ENCODE measurements around the gene LMTK3.

The LMTK3 gene

DNA sequence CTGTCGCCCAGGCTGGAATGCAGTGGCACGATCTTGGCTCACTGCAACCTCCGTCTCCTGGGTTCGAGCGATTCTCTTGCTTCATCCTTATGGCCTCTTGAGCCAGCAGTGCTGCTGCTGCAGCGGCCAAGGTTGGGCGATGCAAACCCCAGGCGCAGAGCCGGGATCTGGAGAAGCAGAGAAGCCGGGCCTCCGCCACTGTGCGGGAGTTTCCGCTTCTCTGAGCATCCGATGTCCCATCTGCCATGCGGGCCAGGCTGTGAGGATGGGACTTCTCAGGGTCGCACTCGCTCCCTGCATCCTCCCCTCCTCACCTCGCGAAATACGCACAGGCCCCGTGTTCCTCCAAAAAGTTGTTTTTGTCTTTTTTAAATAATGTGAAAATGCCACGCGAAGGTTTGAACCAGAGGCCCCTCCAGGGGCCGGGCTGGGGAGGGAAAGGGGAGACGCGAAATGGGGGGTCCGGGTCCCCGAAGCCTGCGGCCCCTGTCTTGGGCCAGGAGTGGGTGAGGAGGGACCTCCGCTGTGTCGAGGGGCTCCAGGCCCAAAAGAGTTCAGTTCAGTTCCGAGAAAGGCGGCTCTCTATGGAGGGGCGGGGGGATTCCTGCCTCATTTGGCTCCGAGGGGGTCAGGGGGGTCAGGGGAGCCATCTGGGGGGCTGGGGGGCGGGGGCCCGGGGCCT lies 26.6 kb downstream of the LMTK3 start:
- no peak for DNase-seq

DNA sequence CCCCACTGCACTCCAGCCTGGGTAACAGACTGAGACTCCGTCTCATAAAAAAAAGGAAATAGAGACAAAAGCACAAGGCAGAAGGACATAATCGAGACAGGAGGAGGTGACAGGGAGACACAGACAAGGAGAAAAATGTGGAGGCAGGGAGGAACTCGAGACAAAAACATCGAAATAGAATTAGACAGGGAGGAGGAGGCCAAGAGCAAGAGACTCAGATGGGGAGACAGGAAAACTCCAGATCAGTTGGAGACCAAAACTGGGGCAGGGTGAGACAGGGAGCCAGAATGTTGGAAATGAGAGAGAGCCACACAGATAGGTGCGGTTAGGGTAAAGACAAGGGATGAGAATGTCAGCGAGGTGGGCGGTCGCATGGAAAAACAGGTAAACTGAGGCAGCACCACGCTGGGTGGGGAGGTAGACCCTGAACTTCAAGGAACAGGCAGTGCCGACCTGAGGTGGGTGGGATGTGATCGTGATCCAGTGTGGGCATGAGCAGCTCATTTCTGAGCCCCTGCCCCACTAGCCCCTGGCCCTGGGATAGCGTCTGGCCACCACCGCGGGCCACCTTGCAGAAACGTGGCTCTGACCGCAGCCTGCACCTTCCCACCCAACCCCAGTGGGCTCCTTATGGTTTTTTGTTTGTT lies 27.3 kb downstream of the LMTK3 start:
- DNase-seq: no peak

DNA sequence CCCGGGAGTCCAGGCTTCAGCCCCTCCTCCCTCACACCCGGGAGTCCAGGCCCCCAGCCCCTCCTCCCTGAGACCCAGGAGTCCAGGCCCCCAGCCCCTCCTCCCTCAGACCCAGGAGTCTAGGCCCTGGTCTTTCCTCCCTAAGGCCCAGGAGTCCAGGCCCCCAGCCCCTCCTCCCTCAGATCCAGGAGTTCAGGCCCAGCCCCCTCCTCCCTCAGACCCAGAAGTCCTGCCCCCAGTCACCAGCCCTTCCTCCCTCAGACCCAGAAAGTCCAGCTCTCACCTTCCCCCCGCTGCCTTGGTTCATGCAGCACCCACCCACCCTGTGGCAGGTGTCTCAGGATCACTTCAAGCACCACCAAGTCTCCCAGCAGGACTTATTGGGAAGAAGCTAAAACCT lies 28.3 kb downstream of the LMTK3 start:
- no peak for DNase-seq

DNA sequence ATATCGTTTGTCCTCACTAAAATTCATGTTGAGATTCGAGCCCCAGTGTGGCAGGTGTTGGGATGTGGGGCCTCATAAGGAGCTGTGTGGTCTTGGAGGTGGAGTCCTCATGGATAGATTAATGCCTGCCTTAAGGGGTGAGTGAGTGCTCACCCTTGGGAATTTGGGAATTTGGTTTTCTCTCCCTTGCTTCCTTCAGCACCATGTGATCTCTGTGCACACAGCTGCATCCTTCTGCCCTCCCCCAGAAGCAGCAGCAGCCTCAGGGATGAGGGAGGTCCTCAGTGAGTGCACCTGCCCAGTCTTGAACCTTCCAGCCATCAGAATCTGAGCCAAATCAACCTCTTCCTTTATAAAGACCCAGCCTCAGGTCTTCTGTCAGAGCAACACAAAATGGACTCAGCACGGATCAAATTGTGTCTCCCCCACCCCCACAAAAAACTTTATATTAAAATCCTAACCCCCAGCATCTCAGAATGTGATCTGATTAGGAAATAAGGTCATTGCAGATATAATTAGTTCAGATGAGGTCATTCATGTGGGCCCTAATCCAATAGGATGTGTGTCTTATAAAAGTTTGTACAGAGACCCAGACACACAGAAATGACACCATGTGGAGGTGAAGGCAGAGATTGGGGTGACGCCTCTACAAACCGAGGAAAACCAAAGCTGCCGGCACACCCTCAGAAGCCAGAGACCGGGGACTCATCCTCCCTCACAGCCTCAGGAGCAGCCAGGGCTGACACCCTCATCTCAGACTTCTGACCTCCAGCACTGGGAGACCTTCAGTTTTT lies 29.6 kb downstream of the LMTK3 start:
- DNase-seq: no peak

DNA sequence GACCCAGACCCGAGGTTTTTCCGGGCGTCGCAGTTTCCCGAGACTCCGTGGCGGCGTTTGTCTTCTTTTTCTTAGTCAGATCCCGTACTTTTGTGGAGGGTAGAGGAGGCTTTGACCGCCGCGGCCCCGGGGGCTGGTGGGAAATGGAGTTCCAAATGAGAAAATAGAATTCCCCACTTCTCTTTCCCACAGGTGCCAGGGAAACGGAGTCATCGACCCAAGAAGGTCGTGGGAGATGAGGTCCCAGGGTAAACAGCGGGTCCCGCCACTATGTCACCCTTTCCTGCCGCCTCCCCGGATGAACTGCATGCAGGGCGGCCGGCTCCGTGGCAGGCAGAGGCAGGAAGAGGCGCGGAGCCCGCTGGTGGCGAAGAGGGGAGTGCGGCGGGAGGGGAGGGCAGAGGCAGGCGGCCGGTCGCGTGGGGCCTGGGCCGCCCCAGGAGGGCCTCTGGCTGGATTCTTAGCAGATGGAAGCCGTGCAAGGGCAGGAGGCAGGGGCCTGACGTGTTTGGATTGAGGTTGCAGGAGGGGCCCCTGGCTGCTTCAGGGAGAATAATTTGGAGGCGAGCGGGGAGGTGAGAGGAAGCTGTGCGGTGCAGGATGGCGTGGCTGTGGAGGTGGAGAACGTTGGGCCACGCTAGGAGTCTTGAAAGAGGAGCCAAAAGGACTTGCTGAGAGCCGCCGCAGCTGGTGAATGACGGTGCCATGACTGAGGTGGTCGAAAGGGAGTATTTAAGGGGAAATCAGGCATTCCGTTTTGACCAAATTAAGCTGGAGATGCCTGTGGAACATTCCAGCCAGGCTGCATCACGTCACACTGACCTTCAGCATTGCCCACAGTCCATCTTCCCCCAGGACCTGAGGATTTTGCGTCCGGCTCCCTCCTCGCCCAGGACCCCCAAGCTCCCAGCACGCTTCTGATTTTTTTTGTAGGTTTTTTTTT lies 30.8 kb downstream of the LMTK3 start:
- DNase-seq: peak; percentile 60

DNA sequence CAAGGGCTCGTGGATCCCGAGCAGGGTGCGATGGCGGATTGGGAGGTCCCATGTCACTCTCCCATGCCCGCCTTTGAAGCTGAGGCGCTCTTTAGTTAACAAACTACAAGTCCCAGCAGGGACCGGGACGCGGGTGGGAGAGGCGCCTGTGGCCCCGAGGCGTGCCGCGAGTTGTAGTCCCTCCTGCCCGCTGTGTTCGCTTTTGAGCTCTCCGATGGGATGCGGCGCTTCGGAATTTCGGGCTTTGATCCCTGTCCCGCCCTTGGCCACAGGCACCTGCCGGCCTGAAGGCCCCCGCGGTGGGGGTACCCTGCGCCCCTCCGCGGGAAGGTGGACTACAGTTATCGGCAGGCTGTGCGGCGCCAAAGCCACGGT lies 31.5 kb downstream of the LMTK3 start:
- DNase-seq: no peak

DNA sequence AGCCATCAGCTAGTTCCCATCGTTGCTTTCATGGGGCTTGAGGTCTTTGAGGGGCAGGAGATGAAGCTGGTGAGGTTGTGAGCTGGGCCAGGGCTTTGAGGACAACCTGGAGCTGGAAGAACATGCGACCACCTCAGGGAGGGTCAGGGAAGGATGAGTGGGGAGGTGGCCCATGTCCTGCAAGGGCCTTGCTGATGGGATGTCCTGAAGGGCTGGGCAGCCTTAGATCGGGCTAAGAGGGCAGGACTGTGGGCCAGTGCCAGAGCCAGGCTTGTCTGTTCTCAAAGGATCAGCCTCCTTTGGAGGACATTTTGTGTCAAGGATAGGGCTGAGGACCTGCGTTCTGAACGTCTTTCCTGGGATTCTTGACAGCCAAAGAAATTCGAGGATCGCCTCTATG lies 31.9 kb downstream of the LMTK3 start:
- DNase-seq: no peak

DNA sequence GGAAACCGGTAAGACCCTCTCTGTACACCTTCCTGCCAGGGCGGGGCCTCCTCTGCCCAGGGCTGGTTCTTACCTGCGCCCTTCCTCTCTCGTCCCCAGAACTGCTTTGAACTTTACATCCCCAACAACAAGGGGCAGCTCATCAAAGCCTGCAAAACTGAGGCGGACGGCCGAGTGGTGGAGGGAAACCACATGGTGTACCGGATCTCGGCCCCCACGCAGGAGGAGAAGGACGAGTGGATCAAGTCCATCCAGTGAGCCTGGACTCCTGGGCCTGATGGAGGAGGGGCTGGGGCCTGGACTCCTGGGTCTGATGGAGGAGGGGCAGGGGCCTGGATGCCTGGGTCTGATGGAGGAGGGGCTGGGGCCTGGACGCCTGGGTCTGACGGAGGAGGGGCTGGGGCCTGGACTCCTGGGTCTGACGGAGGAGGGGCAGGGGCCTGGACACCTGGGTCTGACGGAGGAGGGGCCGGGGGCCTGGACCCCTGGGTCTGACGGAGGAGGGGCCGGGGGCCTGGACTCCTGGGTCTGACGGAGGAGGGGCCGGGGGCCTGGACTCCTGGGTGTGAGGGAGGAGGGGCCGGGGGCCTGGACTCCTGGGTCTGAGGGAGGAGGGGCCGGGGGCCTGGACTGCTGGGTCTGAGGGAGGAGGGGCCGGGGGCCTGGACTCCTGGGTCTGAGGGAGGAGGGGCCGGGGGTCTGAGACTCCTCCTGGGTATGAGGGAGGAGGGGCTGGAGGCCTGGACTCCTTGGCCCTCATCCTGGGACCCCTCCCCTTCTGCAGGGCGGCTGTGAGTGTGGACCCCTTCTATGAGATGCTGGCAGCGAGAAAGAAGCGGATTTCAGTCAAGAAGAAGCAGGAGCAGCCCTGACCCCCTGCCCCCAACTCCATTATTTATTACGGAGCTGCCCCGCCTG lies 33.0 kb downstream of the LMTK3 start:
- DNase-seq: no peak

DNA sequence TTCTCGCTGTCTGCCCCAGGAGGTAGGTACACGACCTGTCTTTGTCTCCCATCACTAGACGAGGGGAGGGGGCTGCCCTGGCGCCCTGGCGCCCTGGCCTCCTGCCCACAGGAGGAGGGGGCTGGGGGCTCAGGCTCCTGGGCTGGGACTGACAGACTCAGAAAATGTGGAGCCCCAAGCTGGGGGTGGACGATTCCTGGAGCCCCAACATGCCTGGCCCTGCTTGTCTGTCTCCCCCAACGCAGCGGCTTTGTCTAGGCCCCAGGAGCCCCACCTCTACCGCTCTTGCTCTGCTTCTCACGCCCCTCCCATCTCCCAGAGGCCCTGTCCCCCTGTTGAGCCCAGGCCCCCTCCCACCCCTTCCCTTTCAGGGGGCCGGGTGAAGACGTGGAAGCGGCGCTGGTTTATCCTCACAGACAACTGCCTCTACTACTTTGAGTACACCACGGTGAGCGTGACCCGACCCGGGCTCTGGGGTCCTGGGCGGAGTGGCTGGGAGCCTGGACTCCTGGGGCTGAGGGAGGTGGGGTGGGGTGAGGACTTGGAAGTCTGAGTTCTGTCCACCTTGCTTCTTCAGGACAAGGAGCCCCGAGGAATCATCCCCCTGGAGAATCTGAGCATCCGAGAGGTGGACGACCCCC lies 33.8 kb downstream of the LMTK3 start:
- DNase-seq: no peak

DNA sequence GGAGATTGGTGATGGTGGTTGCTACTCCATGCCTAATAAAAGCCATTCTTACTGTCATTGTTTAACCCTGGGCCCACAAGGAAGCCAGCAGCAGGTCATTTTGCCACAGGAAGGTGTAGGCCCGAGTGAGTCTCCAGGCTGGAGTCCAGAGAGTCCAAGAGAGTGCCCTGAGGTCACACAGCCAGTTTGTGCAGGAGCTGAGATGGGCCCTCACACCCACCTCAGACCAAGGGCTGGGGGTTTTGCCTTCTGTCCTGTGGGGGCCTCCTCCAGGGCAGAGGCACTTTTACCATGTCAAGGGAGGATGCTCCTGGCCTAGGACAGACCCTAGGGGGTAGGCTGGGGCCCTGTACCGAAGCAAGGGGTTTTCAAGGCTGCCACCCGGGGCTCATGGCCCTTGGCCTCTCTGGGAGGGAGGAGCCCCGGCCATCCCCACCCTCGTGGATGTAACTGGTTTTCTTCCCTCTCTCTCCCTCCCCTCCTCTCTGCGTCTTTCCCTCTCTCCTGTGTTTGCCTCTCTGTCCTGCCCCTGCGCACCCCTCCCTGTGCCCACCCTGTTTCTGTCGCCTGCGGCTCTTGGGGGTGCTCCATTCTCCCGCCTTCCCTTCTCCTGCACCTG lies 34.5 kb downstream of the LMTK3 start:
- DNase-seq: no peak

DNA sequence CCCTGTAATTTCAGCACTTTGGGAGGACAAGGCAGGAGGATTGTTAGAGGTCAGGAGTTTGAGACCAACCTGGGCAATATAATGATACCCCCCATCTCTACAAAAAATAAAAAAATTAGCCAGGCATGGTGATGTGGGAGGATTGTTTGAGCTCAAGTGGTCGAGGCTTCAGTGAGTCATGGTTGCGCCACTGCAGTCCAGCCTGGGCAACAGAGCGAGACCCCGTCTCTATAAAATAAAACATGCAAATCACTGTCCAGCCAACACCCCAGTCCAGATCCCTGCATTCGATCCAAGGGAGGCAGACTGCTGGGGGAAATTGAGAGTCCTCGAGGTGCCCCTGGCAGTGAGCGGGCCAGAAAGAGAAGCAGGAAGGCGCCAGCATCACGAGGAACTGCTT lies 35.5 kb downstream of the LMTK3 start:
- DNase-seq: no peak

DNA sequence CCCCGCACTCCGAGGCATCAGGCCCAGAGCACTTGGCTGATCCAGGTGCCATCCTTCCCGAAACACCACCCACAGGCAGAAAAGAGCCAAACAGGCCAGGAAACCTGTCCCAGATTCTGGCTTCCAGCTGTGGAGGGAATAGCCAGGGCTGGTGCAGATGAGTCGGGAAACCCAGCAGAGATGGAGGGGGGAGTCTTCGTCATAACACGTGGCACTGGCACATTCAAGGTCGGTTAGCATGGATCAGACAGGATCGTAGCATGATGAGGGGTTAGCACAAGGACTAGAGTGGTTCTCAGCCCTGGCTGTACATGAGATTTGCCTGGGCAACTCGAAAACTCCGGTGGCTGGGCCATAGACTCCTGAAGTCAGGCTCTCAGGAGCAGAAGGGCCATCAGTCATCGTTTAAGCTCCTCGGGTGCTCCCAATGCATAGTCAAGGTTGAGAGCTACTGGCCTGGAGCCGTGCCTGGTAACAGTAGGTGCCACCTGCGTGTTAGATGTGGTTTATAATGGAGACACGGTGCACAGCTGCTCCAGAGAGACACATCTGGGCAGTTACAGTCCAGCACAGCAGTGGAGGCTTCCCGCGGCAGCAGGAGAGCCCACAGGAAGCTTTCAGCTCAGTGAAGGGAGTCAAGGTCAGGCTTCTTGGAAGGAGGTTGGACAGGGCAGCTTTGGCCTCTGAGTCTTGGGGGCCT lies 36.1 kb downstream of the LMTK3 start:
- no peak for DNase-seq

DNA sequence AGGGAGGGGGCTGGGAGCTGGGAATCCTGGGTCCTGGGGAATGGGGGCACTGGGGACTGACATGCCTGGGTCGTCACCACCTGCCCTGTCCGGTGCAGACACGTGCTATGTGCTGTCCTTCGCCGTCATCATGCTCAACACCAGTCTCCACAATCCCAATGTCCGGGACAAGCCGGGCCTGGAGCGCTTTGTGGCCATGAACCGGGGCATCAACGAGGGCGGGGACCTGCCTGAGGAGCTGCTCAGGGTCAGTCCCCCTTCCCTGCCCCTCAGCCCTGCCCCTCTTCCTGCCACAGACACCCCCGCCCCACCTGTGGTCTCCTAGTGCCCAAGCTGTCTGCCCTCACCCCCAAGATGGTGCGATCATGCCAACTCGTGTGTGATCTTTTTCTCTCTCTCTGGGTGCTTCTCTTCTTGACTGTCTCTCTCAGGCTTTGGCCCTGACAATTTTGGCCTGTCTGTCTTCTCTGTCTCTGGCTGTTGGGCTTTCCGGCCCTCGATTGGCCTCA lies 37.5 kb downstream of the LMTK3 start:
- no peak for DNase-seq

DNA sequence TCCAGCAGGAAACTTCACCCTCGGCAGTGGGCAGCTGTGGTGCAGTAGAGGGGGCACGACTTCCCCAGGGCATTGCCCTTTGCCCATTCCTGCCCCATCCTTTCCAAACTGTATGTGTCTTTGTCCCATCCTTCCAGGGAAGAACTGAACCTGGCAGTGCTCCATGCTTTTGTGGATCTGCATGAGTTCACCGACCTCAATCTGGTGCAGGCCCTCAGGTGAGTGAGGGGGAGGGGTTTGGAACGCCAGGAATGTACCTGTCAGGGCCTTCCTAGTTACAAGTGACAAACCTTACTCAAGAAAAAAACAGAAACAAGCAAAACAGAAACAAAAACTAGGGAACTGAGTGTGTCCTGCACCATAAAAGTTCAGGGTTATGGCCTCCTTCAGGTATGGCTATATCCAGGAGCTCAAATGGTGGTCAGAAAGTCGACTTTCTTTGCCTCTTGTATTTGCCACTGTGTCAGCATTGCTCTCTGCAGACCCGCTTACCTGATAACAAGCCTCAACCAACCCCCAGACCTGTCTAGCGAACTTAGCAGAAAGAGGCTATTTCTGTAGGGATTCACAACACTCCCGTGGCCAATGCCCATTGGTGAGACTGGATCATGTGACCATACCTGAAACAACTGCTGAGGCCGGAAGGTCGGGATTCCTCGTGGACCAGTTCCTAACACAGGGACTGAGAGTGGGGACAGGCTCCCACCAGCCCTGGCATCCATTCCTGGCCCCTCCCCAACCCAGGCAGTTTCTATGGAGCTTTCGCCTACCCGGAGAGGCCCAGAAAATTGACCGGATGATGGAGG lies 38.3 kb downstream of the LMTK3 start:
- DNase-seq: no peak

DNA sequence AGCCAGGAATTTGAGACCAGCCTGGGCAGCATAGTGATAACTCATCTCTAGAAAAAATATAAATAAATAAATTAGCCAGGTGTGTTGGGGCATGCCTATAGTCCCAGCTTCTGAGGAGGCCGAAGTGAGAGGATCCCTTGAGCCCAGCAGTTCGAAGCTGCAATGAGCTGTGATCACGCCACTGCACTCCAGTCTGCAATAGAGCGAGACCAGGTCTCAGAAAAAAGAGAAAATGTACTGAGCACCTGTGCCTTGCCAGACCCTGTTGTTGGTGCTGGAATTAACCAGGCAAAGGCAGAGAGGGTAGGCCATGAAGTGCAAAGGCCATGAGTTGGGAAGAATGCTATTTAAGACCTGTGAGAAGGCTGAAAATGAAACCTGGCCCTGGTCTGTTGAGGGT lies 39.8 kb downstream of the LMTK3 start:
- DNase-seq: no peak

DNA sequence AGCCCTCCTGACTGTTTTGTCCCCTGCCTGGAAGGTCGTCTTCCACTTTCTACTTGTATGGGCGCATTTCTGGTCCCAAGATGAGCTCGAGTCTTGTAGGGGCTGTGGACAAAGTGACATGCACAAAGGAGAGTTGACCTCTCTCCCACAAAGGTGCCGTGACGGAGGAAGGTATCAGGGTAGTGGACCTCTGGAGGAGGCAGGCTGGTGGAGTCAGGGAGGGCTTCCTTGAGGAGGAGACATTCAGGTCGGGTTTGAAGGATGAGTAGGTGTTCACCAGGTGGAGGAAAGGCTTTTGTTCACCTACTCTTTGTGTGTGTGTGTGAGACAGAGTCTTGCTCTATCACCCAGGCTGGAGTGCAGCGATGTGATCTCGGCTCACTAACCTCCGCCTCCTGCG lies 40.8 kb downstream of the LMTK3 start:
- no peak for DNase-seq

DNA sequence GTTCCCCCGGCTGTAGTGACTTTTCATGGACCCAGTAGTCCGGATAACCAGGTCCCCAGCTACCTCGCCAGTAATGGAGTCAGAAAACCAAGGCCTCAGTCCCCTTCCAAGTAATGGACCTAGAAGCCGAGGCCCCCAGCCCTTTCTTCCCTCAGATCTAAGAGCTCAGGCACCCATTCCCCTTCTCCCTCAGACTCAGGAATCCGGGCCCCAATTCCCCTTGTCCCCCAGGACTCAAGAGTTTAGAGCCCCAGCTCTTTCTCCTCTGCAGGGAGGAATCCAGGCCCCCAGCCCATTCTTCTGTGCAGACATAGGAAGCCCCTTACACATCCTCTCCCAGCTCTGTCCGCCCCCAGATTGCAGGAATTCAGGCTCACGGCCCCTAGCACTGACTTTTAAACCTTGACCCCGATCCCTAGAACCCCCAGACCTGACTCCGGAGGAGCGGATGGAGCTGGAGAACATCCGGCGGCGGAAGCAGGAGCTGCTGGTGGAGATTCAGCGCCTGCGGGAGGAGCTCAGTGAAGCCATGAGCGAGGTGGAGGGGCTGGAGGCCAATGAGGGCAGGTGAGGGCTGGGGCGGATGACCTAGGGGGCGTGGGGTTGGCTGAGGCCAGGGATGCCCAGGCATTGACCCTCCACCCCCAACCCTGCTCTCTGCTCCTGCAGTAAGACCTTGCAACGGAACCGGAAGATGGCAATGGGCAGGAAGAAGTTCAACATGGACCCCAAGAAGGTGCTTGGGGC lies 41.5 kb downstream of the LMTK3 start:
- no peak for DNase-seq

DNA sequence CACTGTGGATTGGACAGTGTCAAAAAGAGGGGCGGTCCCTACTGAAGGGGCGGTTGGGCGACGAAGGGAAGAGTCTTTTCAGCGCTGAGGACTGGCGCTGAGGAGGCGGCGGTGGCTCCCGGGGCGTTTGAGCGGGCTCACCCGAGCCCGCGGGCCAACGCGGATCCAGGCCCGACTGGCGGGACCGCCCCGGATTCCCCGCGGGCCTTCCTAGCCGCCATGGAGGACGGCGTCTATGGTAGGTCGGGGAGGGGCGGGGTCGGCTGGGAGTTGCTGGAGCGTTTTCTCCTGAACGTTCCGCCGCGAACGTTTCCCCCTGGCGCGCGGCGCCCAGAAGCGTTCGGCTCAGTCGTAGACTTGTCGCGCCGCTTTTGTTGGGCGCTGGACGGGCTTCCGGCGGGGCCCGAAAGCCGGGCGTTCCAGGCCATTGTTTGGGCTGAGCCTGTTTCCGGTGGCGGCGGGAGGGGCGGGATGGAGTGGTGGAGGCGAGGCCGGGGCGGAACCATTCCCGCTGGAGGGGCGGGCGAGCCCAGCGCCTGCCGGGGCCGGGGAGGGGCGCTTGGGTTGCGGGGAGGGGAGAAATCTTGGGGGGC lies 42.2 kb downstream of the LMTK3 start, which contains the start of gene CYTH2:
CYTH2 (plus strand) TSS at position 81 of the 593 bp plus-strand sequence; CDS start at position 220, 139 bp downstream.
- DNase-seq: no peak

Measured in central memory CD4-positive, alpha-beta T cell (primary cell).